ENCODE data around the gene SLC35F4.

The SLC35F4 gene

DNA sequence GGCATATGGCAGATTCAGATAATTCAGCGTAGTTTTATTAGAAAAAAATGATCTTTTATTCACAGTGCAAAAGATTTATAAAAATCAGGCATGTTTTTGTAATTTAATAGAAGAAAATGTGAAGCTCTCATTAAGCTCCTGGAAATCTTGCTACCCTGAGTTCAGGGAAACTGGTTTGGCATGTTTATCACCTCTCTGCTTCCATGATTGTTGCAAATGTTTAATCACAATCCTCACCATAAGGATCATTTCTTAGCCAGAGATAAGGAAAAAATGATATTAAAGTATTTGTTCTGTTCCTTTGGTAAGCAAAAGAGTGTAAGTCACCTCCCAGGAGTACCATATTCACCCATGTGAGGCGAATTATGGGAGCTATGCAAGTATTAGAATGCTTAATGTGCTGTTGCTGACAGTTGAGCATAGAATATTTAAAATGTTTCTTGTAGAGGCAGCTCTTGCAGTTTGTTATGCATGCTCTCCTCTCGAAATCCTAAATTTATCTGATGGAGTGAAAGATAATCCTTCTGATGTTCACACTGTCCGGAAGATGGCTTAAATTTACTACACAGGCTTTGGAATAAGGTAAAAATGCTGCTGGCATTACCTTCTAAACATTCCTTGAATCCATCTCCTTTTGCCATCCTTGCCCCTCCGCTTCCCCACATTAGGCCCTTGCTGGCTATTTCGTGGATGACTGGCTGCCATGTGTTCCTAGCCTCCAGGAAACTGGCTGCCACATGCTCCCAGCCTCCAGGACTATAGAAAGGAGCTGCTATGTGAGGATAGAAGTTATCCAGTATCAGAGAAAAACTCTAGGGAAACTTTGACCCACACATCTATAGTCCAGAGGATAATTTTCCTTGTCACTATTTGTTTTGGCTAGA, 256.5 kb downstream of the SLC35F4 start:
- DNase-seq, result peak; percentile 58

GRCh38 chr14:57607086-57607485, 258.8 kb downstream of the SLC35F4 start:
- peak; percentile 72 for DNase-seq

DNA sequence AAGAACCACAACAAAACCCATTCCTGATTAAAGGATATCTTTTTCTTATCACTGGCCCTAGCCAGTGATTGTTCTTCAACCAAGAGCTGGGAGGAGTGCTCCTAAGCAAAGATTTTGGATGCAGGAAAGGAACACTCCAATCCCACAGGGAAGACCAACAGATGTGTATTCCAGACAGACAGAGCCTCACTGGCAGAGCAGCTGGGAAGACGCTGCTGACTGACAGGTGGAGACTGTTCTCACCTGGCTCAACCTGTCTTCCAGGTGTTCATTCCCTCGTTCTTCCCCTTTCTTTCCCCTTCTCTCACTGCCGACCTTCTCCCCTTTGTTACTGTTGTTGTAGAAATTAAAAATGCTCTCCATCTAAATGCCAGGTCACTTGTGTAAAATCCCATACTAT, 282.5 kb downstream of the SLC35F4 start:
- DNase-seq, result peak; percentile 68

- no peak for DNase-seq
These were observed 283.1 kb downstream of the SLC35F4 start for GRCh38 chr14:57582746-57583145.

DNA sequence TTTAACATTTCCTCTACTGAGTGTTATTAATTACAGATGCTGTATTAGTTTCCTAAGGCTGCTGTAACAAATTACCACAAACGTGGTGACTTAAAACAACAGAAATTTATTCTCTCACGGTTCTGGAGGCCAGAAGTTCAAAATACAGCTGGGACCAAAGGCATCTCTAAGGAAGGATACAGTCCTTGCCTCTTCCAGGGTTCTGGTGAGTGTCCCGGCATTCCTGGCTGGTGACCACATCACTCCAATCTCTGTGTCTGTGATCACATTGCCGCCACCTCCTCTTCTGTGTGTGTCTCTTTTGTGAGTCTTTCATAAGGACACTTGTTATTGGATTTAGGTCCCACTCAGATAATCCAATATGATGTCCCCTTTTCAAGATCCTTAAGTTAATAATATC, 287.1 kb downstream of the SLC35F4 start:
- DNase-seq, result peak; percentile 100

DNA sequence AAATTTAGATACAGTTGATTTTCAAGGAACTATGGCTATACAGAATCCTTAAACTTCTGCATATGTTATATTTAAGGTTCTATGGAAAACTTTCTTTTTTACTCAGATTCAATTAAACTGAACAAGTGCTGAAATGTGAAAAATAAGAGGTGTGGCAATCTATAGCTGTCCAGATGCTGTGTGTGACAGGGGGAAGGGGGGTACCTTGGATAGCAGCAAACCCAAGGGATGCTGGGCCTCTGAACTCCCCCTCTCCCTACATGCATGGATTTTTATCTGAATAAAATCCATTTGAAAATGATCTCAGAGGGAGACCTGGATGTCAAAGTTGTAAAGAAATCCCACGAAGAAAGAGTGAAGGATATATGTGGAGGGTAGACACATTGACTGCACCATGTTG, 289.4 kb downstream of the SLC35F4 start:
- DNase-seq, result peak; percentile 78

GRCh38 chr14:57575482-57575881, 290.4 kb downstream of the SLC35F4 start:
- DNase-seq, result no peak

DNA sequence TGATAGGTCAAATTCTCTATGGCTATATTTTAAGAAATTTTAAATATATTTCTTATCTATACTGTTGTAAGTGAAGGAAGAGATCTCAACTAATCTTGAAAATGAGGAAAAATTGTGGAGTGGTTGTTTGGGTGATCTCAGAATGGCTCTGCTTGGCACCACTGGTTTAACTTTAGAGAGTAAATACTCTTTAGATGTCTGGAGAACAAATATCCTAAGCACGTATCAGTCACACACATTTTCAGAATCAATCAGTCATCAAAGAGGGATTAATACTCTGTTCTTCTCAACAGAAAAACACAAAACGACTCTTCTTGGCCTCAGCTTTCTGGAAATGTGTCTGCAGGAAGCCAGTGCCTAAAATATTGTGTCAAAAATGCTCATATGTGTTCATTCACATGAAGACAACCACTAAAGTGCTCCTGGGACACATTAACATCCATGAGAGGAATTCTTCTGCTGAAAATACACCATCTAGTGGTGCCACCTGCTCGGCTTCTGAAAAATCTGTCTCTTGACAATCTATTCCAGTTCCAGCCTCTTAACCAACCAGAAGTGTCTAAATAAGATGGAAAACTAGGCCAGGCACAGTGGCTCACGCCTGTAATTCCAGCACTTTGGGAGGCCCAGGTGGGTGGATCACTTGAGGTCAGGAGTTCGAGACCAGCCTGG, 291.1 kb downstream of the SLC35F4 start:
- peak; percentile 70 for DNase-seq

DNA sequence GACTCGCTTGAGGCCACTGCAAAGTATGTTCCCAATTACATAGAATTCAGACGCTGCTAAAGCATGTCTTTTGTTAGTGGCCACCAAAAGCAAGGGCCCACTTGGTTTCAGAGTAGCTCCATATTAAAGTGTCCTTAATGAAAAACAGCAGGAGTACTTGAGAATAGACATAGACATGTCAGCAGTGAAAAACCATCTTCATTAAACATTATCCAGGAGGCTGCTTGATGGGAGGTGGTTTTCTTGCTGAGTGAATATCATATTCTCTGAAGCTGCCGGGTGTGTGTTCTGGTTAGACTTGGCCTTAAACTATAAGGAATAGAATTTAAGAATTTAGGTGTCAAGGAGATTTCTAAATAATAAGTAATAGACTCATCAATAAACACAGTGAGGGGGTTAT, 292.7 kb downstream of the SLC35F4 start:
- DNase-seq, result no peak

- DNase-seq, result no peak
These were observed 297.3 kb downstream of the SLC35F4 start for GRCh38 chr14:57568554-57568953.

DNA sequence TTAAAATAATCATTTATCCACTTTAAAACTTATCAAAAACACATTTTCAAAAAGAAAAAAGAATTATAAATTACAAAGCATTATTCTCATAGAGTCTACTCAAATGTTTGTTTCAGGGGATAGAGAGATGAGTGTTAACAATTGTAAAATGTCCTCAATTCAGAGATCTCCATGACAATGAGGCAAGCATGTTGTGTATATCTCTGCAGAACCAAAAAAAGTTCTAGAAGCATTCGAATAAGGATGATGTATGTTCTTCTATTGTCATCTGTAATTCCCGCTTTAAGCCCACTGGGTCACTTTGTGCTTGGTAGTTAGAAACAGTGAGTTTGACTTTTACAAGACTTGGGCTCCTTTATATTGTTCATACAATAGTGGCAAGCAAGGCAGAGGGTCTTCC, 298.7 kb downstream of the SLC35F4 start:
- no peak for DNase-seq

- no peak for DNase-seq
These were observed 305.2 kb downstream of the SLC35F4 start for GRCh38 chr14:57560681-57561080.

- no peak for DNase-seq
These were observed 306.3 kb downstream of the SLC35F4 start for GRCh38 chr14:57559576-57559975.

DNA sequence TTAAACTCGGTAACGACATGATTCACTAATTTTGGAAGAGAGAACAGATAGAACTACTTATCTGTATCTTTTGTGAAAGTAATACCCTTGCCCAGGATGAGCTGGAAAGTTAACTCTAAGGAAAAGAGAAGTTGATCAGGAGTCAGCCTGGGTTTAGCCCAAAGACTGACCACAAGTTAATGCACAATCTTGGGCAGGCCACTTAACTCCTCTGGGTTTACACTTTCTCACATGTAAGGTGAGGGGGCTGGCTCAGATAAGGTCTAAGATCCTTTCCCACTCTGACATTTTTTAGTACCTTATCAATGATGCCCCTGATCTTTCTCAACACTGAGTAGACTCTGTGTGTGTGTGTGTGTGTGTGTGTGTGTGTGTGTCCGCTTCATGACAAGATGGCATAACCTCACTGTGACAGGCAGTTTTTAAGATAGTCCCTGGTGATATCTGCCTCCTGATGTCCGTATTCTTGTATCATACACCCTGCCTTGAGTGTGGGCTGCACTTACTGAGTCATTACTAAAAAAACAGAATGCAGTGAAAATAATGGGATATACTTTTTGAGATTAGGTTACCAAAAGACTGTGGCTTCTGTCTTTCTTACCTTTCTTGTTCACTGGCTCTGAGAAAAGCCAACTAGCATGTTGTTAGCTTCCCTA, 316.0 kb downstream of the SLC35F4 start:
- DNase-seq, result no peak

DNA sequence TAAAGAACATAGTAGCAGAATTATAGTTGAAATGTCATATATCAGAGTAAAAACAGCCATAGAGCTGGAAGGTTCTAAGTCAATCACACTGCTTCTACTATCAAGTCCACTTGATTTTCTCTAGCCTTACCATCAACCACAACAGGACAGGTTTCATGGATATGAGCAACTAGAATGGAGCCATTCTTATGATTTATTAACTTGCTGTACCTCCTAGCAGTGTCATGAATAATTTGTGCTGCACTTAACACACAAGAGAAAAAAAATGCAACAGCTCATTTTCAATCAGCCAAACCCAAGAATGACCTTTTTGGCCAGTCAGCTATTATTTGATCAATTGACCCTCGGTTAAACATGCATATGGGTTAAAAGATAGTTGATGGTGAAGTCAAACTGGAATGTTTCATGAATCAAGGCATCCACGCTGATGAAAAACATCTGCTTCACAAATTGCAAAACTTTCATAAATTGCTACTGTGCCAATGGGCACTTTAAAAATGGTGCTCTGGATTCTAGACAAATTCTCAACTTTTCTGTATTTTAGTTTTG, 316.8 kb downstream of the SLC35F4 start:
- no peak for DNase-seq

- DNase-seq, result no peak
These were observed 318.8 kb downstream of the SLC35F4 start for GRCh38 chr14:57547131-57547530.

- DNase-seq, result peak; percentile 94
These were observed 332.7 kb downstream of the SLC35F4 start for GRCh38 chr14:57533214-57533613.

DNA sequence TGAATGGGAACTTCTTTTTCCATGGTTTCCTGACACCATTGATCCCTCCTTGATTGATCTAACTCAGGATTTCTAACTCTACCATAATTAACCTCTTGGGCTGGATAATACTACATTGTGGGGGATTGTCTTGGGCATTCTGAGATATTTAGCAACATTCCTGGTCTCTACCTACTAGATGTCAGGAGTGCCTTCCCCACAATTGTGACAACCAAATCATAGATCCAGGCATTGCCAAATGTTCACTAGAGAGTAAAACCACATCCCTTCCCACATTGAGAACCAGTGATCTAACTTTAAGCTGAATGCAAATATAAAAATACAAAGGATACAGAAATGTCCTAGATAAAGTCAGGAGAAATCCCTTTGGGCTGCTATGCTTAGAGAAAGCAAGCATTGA, 335.3 kb downstream of the SLC35F4 start:
- DNase-seq, result no peak

DNA sequence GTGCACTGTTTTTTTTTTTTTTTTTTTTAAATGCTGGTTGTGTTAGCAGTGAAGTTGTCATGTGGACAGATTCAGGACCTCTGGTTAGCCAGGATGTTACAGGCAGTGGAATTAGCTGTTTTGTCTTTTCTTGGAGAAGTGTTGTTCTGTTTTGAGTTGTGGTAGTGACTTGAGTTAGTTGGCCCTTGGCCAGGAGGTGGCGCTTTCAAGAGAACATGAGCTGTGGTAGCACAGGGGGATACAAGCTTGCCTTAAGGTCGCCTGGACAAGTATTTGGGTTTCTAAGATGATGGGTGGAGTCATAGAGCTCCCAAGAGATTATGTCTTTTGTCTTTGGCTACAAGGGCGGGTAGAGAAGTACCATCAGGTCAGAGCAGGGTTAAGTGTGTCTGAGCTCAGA, 338.9 kb downstream of the SLC35F4 start:
- DNase-seq, result peak; percentile 74

GRCh38 chr14:57519043-57519442, 346.8 kb downstream of the SLC35F4 start:
- DNase-seq, result no peak

Data from NCI-H82 (cell line).